Stomach (tissue), 4 donors: ENCODE measurements around the gene NKX1-2.

ENCODE experiments used
- POLR2A ChIP-seq, 4 donors: fragments of 450-650 bp; IDR thresholded peaks; one replicate each; pipeline ENCODE4 v1.6.1; 2016; ENCODE audit warnings: antibody characterized with exemption in 4 of 4, control low read depth in 2 of 4, mild to moderate bottlenecking in 1 of 4, moderate library complexity in 1 of 4
- POLR2AphosphoS5 ChIP-seq, 3 donors: sonication (generic); formaldehyde crosslinking; IDR thresholded peaks; one replicate each; pipeline ENCODE4 v1.6.1; 2016; ENCODE audit warnings: antibody characterized with exemption in 3 of 3
- TF ChIP-seq, protein P1 (sequence below), 7 experiments: fragments of 450-650 bp in 4 of 7; fragments of 200-600 bp in 3 of 7; sonication (generic) in 3 of 7; IDR thresholded peaks; one replicate each; pipeline ENCODE4 v1.5.1; 2016 to 2019; ENCODE audit warnings: antibody characterized with exemption in 7 of 7, control low read depth in 2 of 7, mild to moderate bottlenecking in 1 of 7

GRCh38 chr10:124495725-124496124, 45.9 kb upstream of the NKX1-2 start:
- TF ChIP-seq, protein P1, sequence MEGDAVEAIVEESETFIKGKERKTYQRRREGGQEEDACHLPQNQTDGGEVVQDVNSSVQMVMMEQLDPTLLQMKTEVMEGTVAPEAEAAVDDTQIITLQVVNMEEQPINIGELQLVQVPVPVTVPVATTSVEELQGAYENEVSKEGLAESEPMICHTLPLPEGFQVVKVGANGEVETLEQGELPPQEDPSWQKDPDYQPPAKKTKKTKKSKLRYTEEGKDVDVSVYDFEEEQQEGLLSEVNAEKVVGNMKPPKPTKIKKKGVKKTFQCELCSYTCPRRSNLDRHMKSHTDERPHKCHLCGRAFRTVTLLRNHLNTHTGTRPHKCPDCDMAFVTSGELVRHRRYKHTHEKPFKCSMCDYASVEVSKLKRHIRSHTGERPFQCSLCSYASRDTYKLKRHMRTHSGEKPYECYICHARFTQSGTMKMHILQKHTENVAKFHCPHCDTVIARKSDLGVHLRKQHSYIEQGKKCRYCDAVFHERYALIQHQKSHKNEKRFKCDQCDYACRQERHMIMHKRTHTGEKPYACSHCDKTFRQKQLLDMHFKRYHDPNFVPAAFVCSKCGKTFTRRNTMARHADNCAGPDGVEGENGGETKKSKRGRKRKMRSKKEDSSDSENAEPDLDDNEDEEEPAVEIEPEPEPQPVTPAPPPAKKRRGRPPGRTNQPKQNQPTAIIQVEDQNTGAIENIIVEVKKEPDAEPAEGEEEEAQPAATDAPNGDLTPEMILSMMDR (IDR thresholded peaks at IDR 0.05), result no peak
- TF ChIP-seq POLR2A (IDR thresholded peaks at IDR 0.05), result no peak
- no peak for TF ChIP-seq POLR2AphosphoS5 (IDR thresholded peaks at IDR 0.05)
